Endothelial cell (in vitro differentiated cells): ENCODE results near the gene FTCD. TPM values are rescaled to one million over a fixed set of nuclear protein-coding genes. Genes with fewer than 3 reads are reported as not detected.
A peak's percentile ranks its signal among the peaks of the same experiment; 100 is the strongest.

ENCODE experiments used
- DNase-seq: peaks from one replicate; pipeline ENCODE4 v3.0.0; 2021; ENCODE audit warnings: low spot score
- H3K27ac Mint-ChIP-seq: one replicate; pipeline ENCODE4 v1.8.0; 2021; ENCODE audit warnings: mixed read lengths, inconsistent platforms; ENCODE audit not compliant: unreplicated experiment
- H3K27me3 Mint-ChIP-seq: one replicate; pipeline ENCODE4 v1.8.0; 2021; ENCODE audit warnings: mild to moderate bottlenecking, moderate library complexity, mixed read lengths, inconsistent platforms; ENCODE audit not compliant: unreplicated experiment
- H3K36me3 Mint-ChIP-seq: one replicate; pipeline ENCODE4 v1.8.0; 2021; ENCODE audit warnings: mild to moderate bottlenecking, low read depth, mixed read lengths, inconsistent platforms; ENCODE audit not compliant: unreplicated experiment
- H3K4me1 Mint-ChIP-seq: one replicate; pipeline ENCODE4 v1.8.0; 2021; ENCODE audit warnings: mild to moderate bottlenecking, mixed read lengths, inconsistent platforms; ENCODE audit not compliant: unreplicated experiment
- H3K4me3 Mint-ChIP-seq: one replicate; pipeline ENCODE4 v1.8.0; 2021; ENCODE audit warnings: mild to moderate bottlenecking, mixed read lengths, inconsistent platforms; ENCODE audit not compliant: unreplicated experiment
- H3K9me3 Mint-ChIP-seq: one replicate; pipeline ENCODE4 v1.8.0; 2021; ENCODE audit warnings: mixed read lengths, inconsistent platforms; ENCODE audit not compliant: unreplicated experiment
- CTCF ChIP-seq: fragments of 200-600 bp; sonication (generic); IDR thresholded peaks from one replicate; pipeline ENCODE4 v1.5.0; 2021; ENCODE audit warnings: antibody characterized with exemption; ENCODE audit not compliant: unreplicated experiment
- total RNA-seq: library from RNA; stranded (reverse); fragmentation: NEBNext Ultra II Directional; extraction: Animal tissue kit (Norgen Biotek cat#: 25700); gene quantifications from one replicate; pipeline ENCODE4 v1.2.1, GENCODE V29; 2021; ENCODE audit not compliant: unreplicated experiment

Gene FTCD
- total RNA-seq, 1 donor from 2014 or later, result 1.5 TPM

DNA sequence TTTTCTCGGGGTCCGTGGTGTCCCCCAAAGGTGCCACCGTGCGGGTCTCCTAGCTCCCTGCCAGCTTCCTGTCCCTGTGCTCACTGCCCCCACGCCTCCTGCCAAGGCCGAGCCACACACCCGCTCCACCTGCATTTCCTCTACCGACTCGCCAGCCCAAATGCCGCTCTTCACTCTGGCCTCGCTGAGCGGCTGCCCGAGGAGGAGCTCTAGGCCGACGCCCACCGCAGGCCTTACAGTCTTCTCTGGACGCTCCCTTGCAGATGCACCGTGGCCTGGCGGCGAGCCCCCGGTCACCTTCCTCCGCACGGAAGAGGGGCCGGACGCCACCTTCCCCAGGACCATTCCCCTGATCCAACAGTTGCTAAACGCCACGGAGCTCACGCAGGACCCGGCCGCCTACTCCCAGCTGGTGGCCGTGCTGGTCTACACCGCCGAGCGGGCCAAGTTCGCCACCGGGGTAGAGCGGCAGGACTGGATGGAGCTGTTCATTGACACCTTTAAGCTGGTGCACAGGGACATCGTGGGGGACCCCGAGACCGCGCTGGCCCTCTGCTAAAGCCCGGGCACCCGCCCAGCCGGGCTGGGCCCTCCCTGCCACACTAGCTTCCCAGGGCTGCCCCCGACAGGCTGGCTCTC is 26.3 kb downstream of the FTCD start:
- no peak for DNase-seq
- peaks cover 5% of the 10 kb centered on the region for H3K27me3 Mint-ChIP-seq
- no peaks in the 10 kb centered on the region for H3K4me1 Mint-ChIP-seq
- peaks cover 13% of the 10 kb centered on the region for H3K36me3 Mint-ChIP-seq
- no peak for TF ChIP-seq CTCF
- no peak overlapping the region for H3K4me3 Mint-ChIP-seq
- H3K27ac Mint-ChIP-seq, result no peak overlapping the region
- H3K9me3 Mint-ChIP-seq, result no peaks in the 10 kb centered on the region

GRCh38 chr21:46128106-46128932 is 27.1 kb downstream of the FTCD start:
- TF ChIP-seq CTCF, result no peak

DNA sequence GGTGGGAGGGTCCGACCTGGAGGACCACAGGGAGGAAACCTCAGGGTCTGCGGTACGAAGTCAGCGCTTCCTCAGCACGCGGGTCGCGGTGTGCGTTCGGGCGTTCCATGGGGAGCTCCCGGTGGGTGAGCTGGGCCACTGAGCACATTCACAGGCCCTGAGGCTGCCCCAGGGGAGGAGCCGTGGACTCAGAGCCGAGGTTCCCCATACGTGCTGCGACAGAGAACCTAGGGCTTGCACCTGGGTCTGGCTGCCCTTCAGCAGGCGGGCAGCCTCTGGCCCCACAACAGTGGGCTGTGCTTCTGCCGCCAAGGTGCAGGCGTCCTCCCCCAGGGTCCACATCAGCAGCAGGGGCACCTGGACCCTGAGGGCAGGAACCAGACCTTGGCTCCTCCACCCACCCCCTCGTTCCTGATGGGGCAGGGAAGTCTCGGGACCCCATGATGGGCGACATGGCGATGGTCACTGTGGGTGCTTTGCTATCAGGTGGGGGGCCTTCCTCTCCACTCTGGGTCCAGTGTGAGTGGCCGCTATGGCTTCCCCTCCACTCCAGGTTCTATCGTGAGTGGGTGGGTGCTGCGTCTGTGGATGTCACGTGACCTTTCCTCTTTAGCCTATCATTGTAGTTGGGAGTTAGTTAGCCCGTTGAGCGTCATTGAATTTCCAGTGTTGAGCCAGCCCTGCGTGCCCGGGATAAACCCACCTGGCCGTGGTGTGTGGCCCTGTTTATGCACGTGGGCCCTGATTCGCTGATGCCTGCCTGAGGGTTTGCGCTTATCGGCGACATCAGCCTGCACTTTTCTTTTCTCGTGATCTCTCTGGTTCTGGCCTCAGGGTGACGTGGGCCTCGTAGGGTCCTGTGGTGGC is 27.9 kb downstream of the FTCD start:
- H3K4me3 Mint-ChIP-seq, result peak overlapping the region; percentile 59
- H3K36me3 Mint-ChIP-seq, result peaks cover 21% of the 10 kb centered on the region
- DNase-seq, result no peak
- no peak for TF ChIP-seq CTCF
- peaks cover 12% of the 10 kb centered on the region for H3K27me3 Mint-ChIP-seq
- H3K27ac Mint-ChIP-seq, result no peak overlapping the region
- H3K4me1 Mint-ChIP-seq, result no peaks in the 10 kb centered on the region
- H3K9me3 Mint-ChIP-seq, result no peaks in the 10 kb centered on the region

More at GRCh38 chr21:46128106-46128932, 27.1 kb downstream of the FTCD start:
- no peaks in the 10 kb centered on the region for H3K4me1 Mint-ChIP-seq
- no peak for DNase-seq
- peaks cover 11% of the 10 kb centered on the region for H3K27me3 Mint-ChIP-seq
- H3K36me3 Mint-ChIP-seq, result peaks cover 20% of the 10 kb centered on the region
- H3K9me3 Mint-ChIP-seq, result no peaks in the 10 kb centered on the region
- H3K27ac Mint-ChIP-seq, result no peak overlapping the region
- peak overlapping the region; percentile 59 for H3K4me3 Mint-ChIP-seq

DNA sequence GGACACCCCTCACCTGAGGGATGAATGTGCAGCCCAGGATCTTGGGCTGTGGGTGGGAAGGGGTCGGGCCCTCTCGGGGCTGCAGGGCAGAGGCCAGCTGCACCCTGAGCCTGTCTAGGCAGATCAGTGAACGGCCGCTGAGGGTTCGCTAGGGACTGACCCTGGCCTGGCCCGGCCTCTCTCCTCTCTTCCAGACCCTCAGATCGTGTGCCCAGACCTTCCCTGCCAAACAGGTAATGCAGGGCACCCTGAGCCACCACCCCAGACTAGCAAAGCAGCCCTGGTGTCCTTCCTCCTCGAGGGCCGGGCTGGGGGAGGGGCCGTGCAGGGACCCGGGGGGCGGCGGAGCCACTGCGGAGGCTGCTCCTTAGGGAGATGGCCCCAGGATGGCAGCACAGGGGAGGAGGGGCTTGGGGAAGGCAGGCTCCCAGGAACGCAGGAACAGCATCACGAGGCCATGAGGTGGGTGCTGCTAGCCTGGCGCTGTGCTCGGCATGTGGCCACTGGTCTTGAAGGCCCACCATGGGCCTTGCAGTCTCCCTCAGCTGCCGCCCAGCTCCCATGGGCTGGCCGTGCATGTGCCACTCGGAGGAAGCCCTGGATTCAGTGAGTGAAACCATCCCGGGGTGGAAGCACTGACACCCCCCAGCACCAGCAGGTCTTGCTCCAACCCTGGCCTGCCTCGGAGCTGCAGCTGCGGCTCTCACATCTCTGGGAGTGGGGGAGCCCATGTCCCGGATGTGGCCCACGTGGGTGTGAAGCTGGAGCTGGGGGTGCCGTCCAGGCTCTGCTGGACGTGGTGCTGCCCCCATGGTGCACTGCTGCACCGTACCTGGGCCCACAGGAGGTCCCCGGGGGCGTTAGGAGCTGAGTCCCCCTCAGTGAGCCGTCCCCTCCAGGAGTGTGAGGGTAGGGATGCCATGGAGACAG is 28.8 kb downstream of the FTCD start:
- Mint-ChIP-seq H3K4me1 (no peaks in the 10 kb centered on the region), H3K27ac (no peak overlapping the region), H3K4me3 (no peak overlapping the region), H3K27me3 (peaks cover 14% of the 10 kb centered on the region), H3K36me3 (peaks cover 25% of the 10 kb centered on the region), H3K9me3 (no peaks in the 10 kb centered on the region)
- no peak for TF ChIP-seq CTCF
- peak; percentile 2 for DNase-seq
